Measurements from ENCODE around the gene C3orf49. TPM values are rescaled to one million over a fixed set of nuclear protein-coding genes. Genes with fewer than 3 reads are reported as not detected.

C3orf49 gene
- total RNA-seq, 1 donor from 2014 or later: not detected

GRCh38 chr3:63824309-63824708, 5.2 kb downstream of the C3orf49 start:
- H2AFZ ChIP-seq (ENCODE audit: low read depth, low read length): no peak overlapping the region
- H3K36me3 ChIP-seq (ENCODE audit: insufficient read depth, low read length): no peaks in the 10 kb centered on the region
- Mint-ChIP-seq H3K4me3 (ENCODE audit: unreplicated experiment) (no peak overlapping the region), H3K4me1 (ENCODE audit: low read depth, unreplicated experiment) (peaks cover 6% of the 10 kb centered on the region), H3K27ac (ENCODE audit: unreplicated experiment) (no peak overlapping the region), H3K9me3 (ENCODE audit: unreplicated experiment) (no peaks in the 10 kb centered on the region), H3K36me3 (ENCODE audit: low read depth, unreplicated experiment) (peaks cover 6% of the 10 kb centered on the region), H3K27me3 (ENCODE audit: low read depth, unreplicated experiment) (no peaks in the 10 kb centered on the region)
- peak; percentile 76 for DNase-seq (ENCODE audit: low read depth)
- no peak overlapping the region for H3K4me3 ChIP-seq (ENCODE audit: insufficient read depth, low read depth, low read length)
- no peaks in the 10 kb centered on the region for H3K79me2 ChIP-seq (ENCODE audit: insufficient read depth, low read length)
- H3K9me3 ChIP-seq (ENCODE audit: insufficient read depth, low read depth, low read length): no peaks in the 10 kb centered on the region
- no peak for TF ChIP-seq EZH2 (IDR thresholded peaks at IDR 0.05; ENCODE audit: insufficient read depth, low read length)
- TF ChIP-seq, protein P1, sequence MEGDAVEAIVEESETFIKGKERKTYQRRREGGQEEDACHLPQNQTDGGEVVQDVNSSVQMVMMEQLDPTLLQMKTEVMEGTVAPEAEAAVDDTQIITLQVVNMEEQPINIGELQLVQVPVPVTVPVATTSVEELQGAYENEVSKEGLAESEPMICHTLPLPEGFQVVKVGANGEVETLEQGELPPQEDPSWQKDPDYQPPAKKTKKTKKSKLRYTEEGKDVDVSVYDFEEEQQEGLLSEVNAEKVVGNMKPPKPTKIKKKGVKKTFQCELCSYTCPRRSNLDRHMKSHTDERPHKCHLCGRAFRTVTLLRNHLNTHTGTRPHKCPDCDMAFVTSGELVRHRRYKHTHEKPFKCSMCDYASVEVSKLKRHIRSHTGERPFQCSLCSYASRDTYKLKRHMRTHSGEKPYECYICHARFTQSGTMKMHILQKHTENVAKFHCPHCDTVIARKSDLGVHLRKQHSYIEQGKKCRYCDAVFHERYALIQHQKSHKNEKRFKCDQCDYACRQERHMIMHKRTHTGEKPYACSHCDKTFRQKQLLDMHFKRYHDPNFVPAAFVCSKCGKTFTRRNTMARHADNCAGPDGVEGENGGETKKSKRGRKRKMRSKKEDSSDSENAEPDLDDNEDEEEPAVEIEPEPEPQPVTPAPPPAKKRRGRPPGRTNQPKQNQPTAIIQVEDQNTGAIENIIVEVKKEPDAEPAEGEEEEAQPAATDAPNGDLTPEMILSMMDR (IDR thresholded peaks at IDR 0.05; ENCODE audit: insufficient read depth, low read depth, low read length): no peak
- no peak overlapping the region for H3K9ac ChIP-seq (ENCODE audit: low read length)
- no peak overlapping the region for H3K27ac ChIP-seq (ENCODE audit: low read depth, low read length)
- peak overlapping the region; percentile 28 for H3K4me2 ChIP-seq (ENCODE audit: low read length)
- H3K4me1 ChIP-seq (ENCODE audit: insufficient read depth, low read length): peaks cover 7% of the 10 kb centered on the region
- no peaks in the 10 kb centered on the region for H3K27me3 ChIP-seq (ENCODE audit: insufficient read depth, low read length)
- H4K20me1 ChIP-seq (ENCODE audit: insufficient read depth, low read length): no peaks in the 10 kb centered on the region
- FAIRE-seq: peak; percentile 13

DNA sequence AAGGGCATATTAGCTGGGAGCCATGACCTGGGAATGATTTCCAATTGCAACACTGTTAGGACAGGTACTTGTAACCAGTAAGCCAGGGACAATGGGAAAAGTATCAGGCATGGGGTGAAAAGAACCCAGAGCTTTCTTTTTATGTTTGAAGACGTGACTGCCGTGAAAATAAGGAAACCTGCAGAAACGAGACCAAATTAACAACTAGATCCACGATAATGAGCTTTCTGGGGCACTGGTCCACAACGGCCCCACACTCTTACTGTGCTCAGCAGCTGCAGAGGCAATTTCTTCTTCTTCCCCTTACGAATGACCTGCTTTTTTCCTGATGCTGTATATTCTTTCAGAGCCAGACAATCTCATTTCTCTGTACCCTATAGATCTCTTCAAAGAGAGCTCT, 11.4 kb downstream of the C3orf49 start:
- FAIRE-seq (no peak), DNase-seq (ENCODE audit: low read depth) (no peak)
- Histone ChIP-seq H3K4me1 (ENCODE audit: insufficient read depth, low read length) (no peaks in the 10 kb centered on the region), H3K36me3 (ENCODE audit: insufficient read depth, low read length) (peaks cover 12% of the 10 kb centered on the region), H2AFZ (ENCODE audit: low read depth, low read length) (no peak overlapping the region), H3K9ac (ENCODE audit: low read length) (no peak overlapping the region), H3K9me3 (ENCODE audit: insufficient read depth, low read depth, low read length) (no peaks in the 10 kb centered on the region), H3K4me3 (ENCODE audit: insufficient read depth, low read depth, low read length) (no peak overlapping the region), H3K27ac (ENCODE audit: low read depth, low read length) (no peak overlapping the region), H3K27me3 (ENCODE audit: insufficient read depth, low read length) (no peaks in the 10 kb centered on the region), H3K4me2 (ENCODE audit: low read length) (no peak overlapping the region), H4K20me1 (ENCODE audit: insufficient read depth, low read length) (no peaks in the 10 kb centered on the region), H3K79me2 (ENCODE audit: insufficient read depth, low read length) (no peaks in the 10 kb centered on the region)
- Mint-ChIP-seq H3K4me1 (ENCODE audit: low read depth, unreplicated experiment) (no peaks in the 10 kb centered on the region), H3K36me3 (ENCODE audit: low read depth, unreplicated experiment) (peaks cover 12% of the 10 kb centered on the region), H3K9me3 (ENCODE audit: unreplicated experiment) (no peaks in the 10 kb centered on the region), H3K27me3 (ENCODE audit: low read depth, unreplicated experiment) (no peaks in the 10 kb centered on the region), H3K4me3 (ENCODE audit: unreplicated experiment) (no peak overlapping the region), H3K27ac (ENCODE audit: unreplicated experiment) (no peak overlapping the region)
- TF ChIP-seq, protein P1 (IDR thresholded peaks at IDR 0.05; ENCODE audit: insufficient read depth, low read depth, low read length): no peak
- no peak for TF ChIP-seq EZH2 (IDR thresholded peaks at IDR 0.05; ENCODE audit: insufficient read depth, low read length)

GRCh38 chr3:63832395-63832794, 13.3 kb downstream of the C3orf49 start:
- FAIRE-seq: no peak

More at GRCh38 chr3:63832395-63832794, 13.3 kb downstream of the C3orf49 start:
- H2AFZ ChIP-seq (ENCODE audit: low read depth, low read length): no peak overlapping the region
- H3K36me3 ChIP-seq (ENCODE audit: insufficient read depth, low read length): peaks cover 15% of the 10 kb centered on the region
- no peaks in the 10 kb centered on the region for H4K20me1 ChIP-seq (ENCODE audit: insufficient read depth, low read length)
- no peaks in the 10 kb centered on the region for H3K4me1 Mint-ChIP-seq (ENCODE audit: low read depth, unreplicated experiment)
- no peak overlapping the region for H3K4me2 ChIP-seq (ENCODE audit: low read length)
- no peaks in the 10 kb centered on the region for H3K27me3 ChIP-seq (ENCODE audit: insufficient read depth, low read length)
- no peak for TF ChIP-seq EZH2 (IDR thresholded peaks at IDR 0.05; ENCODE audit: insufficient read depth, low read length)
- TF ChIP-seq, protein P1 (IDR thresholded peaks at IDR 0.05; ENCODE audit: insufficient read depth, low read depth, low read length): no peak
- no peaks in the 10 kb centered on the region for H3K4me1 ChIP-seq (ENCODE audit: insufficient read depth, low read length)
- H3K27ac ChIP-seq (ENCODE audit: low read depth, low read length): no peak overlapping the region
- no peaks in the 10 kb centered on the region for H3K9me3 ChIP-seq (ENCODE audit: insufficient read depth, low read depth, low read length)
- H3K36me3 Mint-ChIP-seq (ENCODE audit: low read depth, unreplicated experiment): peaks cover 9% of the 10 kb centered on the region
- no peaks in the 10 kb centered on the region for H3K9me3 Mint-ChIP-seq (ENCODE audit: unreplicated experiment)
- no peaks in the 10 kb centered on the region for H3K27me3 Mint-ChIP-seq (ENCODE audit: low read depth, unreplicated experiment)
- no peak overlapping the region for H3K4me3 ChIP-seq (ENCODE audit: insufficient read depth, low read depth, low read length)
- DNase-seq (ENCODE audit: low read depth): no peak
- no peak overlapping the region for H3K9ac ChIP-seq (ENCODE audit: low read length)
- H3K4me3 Mint-ChIP-seq (ENCODE audit: unreplicated experiment): no peak overlapping the region
- H3K79me2 ChIP-seq (ENCODE audit: insufficient read depth, low read length): no peaks in the 10 kb centered on the region
- no peak overlapping the region for H3K27ac Mint-ChIP-seq (ENCODE audit: unreplicated experiment)
